PC-9 (cell line): ENCODE results near the gene SAFB2.

Experiments used
- CTCF ChIP-seq: fragments of 200-600 bp; sonication (generic); conservative IDR thresholded peaks from 2 replicates; pipeline ENCODE4 v1.6.1; 2017; ENCODE audit warnings: mixed run types, antibody characterized with exemption, mild to moderate bottlenecking, moderate library complexity
- EZH2 ChIP-seq: fragments of 200-600 bp; sonication (generic); IDR thresholded peaks from 2 replicates; pipeline ENCODE4 v1.8.0; 2017; ENCODE audit warnings: antibody characterized with exemption, low read depth

GRCh38 chr19:5554828-5555227 lies 67.7 kb downstream of the SAFB2 start:
- no peak for TF ChIP-seq CTCF
- TF ChIP-seq EZH2, result no peak
